WTC11 (cell line): ENCODE results near the gene PHLPP1.

ENCODE experiments used
- ATF1 ChIP-seq: sonication (generic); formaldehyde crosslinking; IDR thresholded peaks from 2 replicates; pipeline ENCODE4 v1.8.1; 2023; ENCODE audit warnings: mild to moderate bottlenecking, moderate library complexity, missing genetic modification reagents
- ESRRA ChIP-seq: sonication (generic); formaldehyde crosslinking; IDR thresholded peaks from 2 replicates; pipeline ENCODE4 v1.8.1; 2022; ENCODE audit warnings: mild to moderate bottlenecking, missing genetic modification reagents, borderline replicate concordance
- NR1H2 ChIP-seq: sonication (generic); formaldehyde crosslinking; IDR thresholded peaks from 2 replicates; pipeline ENCODE4 v1.9.0; 2021; ENCODE audit warnings: mild to moderate bottlenecking, moderate library complexity, missing genetic modification reagents
- NR2C2 ChIP-seq: sonication (generic); formaldehyde crosslinking; IDR thresholded peaks from 2 replicates; pipeline ENCODE4 v1.8.0; 2022; ENCODE audit warnings: mild to moderate bottlenecking, missing genetic modification reagents
- ZNF232 ChIP-seq: sonication (generic); formaldehyde crosslinking; IDR thresholded peaks from 2 replicates; pipeline ENCODE4 v1.8.0; 2022; ENCODE audit warnings: mild to moderate bottlenecking, missing genetic modification reagents
- ZNF317 ChIP-seq: sonication (generic); formaldehyde crosslinking; IDR thresholded peaks from 2 replicates; pipeline ENCODE4 v1.8.1; 2023; ENCODE audit warnings: low read depth, mild to moderate bottlenecking, moderate library complexity, missing genetic modification reagents, borderline replicate concordance
- TF ChIP-seq, protein P1 (sequence below): fragments of 200-600 bp; IDR thresholded peaks from 2 replicates; pipeline ENCODE4 v1.8.0; 2022; ENCODE audit warnings: antibody characterized with exemption
- TF ChIP-seq, protein P2 (sequence below): sonication (generic); formaldehyde crosslinking; IDR thresholded peaks from 2 replicates; pipeline ENCODE4 v1.8.0; 2022; ENCODE audit warnings: mild to moderate bottlenecking, missing genetic modification reagents

- TF ChIP-seq, protein P1, sequence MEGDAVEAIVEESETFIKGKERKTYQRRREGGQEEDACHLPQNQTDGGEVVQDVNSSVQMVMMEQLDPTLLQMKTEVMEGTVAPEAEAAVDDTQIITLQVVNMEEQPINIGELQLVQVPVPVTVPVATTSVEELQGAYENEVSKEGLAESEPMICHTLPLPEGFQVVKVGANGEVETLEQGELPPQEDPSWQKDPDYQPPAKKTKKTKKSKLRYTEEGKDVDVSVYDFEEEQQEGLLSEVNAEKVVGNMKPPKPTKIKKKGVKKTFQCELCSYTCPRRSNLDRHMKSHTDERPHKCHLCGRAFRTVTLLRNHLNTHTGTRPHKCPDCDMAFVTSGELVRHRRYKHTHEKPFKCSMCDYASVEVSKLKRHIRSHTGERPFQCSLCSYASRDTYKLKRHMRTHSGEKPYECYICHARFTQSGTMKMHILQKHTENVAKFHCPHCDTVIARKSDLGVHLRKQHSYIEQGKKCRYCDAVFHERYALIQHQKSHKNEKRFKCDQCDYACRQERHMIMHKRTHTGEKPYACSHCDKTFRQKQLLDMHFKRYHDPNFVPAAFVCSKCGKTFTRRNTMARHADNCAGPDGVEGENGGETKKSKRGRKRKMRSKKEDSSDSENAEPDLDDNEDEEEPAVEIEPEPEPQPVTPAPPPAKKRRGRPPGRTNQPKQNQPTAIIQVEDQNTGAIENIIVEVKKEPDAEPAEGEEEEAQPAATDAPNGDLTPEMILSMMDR = no peak
- TF ChIP-seq ZNF317 (no peak), ATF1 (CRISPR knock-in tag) (no peak), NR1H2 (CRISPR knock-in tag) (no peak), ZNF232 (CRISPR knock-in tag) (no peak), NR2C2 (CRISPR knock-in tag) (no peak), ESRRA (CRISPR knock-in tag) (no peak)
- TF ChIP-seq, protein P2, sequence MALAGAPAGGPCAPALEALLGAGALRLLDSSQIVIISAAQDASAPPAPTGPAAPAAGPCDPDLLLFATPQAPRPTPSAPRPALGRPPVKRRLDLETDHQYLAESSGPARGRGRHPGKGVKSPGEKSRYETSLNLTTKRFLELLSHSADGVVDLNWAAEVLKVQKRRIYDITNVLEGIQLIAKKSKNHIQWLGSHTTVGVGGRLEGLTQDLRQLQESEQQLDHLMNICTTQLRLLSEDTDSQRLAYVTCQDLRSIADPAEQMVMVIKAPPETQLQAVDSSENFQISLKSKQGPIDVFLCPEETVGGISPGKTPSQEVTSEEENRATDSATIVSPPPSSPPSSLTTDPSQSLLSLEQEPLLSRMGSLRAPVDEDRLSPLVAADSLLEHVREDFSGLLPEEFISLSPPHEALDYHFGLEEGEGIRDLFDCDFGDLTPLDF (CRISPR knock-in tag) = no peak
Measured at GRCh38 chr18:62741584-62741983, 26.2 kb downstream of the PHLPP1 start.
